HepG2 (cell line): Measurements from ENCODE around the gene TBC1D16. TPM values are rescaled to one million over a fixed set of nuclear protein-coding genes. Genes with fewer than 3 reads are reported as not detected.
A peak's percentile ranks its signal among the peaks of the same experiment; 100 is the strongest.

Experiments used
- ARID3A ChIP-seq: IDR thresholded peaks from 2 replicates; pipeline ENCODE4 v1.6.1; 2012; ENCODE audit warnings: low read depth, low read length, improper control_type of control experiment
- BHLHE40 ChIP-seq: IDR thresholded peaks from 2 replicates; pipeline ENCODE4 v1.6.1; 2011; ENCODE audit warnings: low read length, improper control_type of control experiment
- CBX1 ChIP-seq: IDR thresholded peaks from one replicate; pipeline ENCODE4 v1.6.1; 2016; ENCODE audit warnings: antibody characterized with exemption, low read depth
- DMTF1 ChIP-seq: sonication (generic); formaldehyde crosslinking; IDR thresholded peaks from 2 replicates; pipeline ENCODE4 v1.4.0; 2020; ENCODE audit warnings: mild to moderate bottlenecking, missing genetic modification reagents
- KDM1A ChIP-seq: IDR thresholded peaks from 2 replicates; pipeline ENCODE4 v1.6.1; 2016; ENCODE audit warnings: missing compliant biosample characterization
- KDM2A ChIP-seq: sonication (generic); formaldehyde crosslinking; IDR thresholded peaks from 2 replicates; pipeline ENCODE4 v1.4.0; 2020; ENCODE audit warnings: low read depth, missing genetic modification reagents, borderline replicate concordance
- MTERF4 ChIP-seq: sonication (generic); formaldehyde crosslinking; IDR thresholded peaks from 2 replicates; pipeline ENCODE4 v1.8.0; 2023; ENCODE audit warnings: mild to moderate bottlenecking, missing genetic modification reagents
- RNF219 ChIP-seq: sonication (generic); formaldehyde crosslinking; IDR thresholded peaks from 2 replicates; pipeline ENCODE4 v1.5.0; 2020; ENCODE audit warnings: mild to moderate bottlenecking, missing genetic modification reagents
- RXRB ChIP-seq: IDR thresholded peaks from 2 replicates; pipeline ENCODE4 v1.6.1; 2016; ENCODE audit warnings: borderline replicate concordance, missing genetic modification reagents, missing compliant biosample characterization
- THYN1 ChIP-seq: sonication (generic); formaldehyde crosslinking; IDR thresholded peaks from 2 replicates; pipeline ENCODE4 v1.8.1; 2023; ENCODE audit warnings: low read depth, mild to moderate bottlenecking, moderate library complexity, missing genetic modification reagents, borderline replicate concordance
- ZKSCAN1 ChIP-seq: fragments of 150-350 bp; IDR thresholded peaks from 2 replicates; pipeline ENCODE4 v1.6.1; 2014; ENCODE audit warnings: low read length
- ZMYM3 ChIP-seq: sonication (generic); formaldehyde crosslinking; IDR thresholded peaks from 2 replicates; pipeline ENCODE4 v1.5.1; 2020; ENCODE audit warnings: mild to moderate bottlenecking, missing genetic modification reagents
- ZNF225 ChIP-seq: sonication (generic); formaldehyde crosslinking; IDR thresholded peaks from 2 replicates; pipeline ENCODE4 v1.4.0; 2020; ENCODE audit warnings: mild to moderate bottlenecking, missing genetic modification reagents
- ZNF234 ChIP-seq: sonication (generic); formaldehyde crosslinking; conservative IDR thresholded peaks from 2 replicates; pipeline ENCODE4 v1.5.1; 2020; ENCODE audit warnings: mild to moderate bottlenecking, missing genetic modification reagents
- ZNF274 ChIP-seq: sonication (generic); formaldehyde crosslinking; IDR thresholded peaks from 2 replicates; pipeline ENCODE4 v1.5.1; 2020; ENCODE audit warnings: mild to moderate bottlenecking, missing genetic modification reagents
- ZNF3 ChIP-seq: IDR thresholded peaks from 2 replicates; pipeline ENCODE4 v1.7.0; 2017; ENCODE audit warnings: inconsistent platforms
- ZNF430 ChIP-seq: sonication (generic); formaldehyde crosslinking; IDR thresholded peaks from 2 replicates; pipeline ENCODE4 v1.9.0; 2021; ENCODE audit warnings: mild to moderate bottlenecking, missing genetic modification reagents
- ZNF503 ChIP-seq: sonication (generic); formaldehyde crosslinking; IDR thresholded peaks from 2 replicates; pipeline ENCODE4 v1.4.0; 2020; ENCODE audit warnings: missing genetic modification reagents
- ZNF512 ChIP-seq: sonication (generic); formaldehyde crosslinking; IDR thresholded peaks from 2 replicates; pipeline ENCODE4 v1.4.0; 2020; ENCODE audit warnings: mild to moderate bottlenecking, missing genetic modification reagents
- polyA plus RNA-seq, 8 experiments: library from polyadenylated mRNA; depleted of rRNA in 3 of 8; stranded (reverse) in 7 of 8; unstranded in 1 of 8; fragments of >200 nt; fragmentation: Illumina TruSeq in 4 of 8; extraction: Trizol in 4 of 8; gene quantifications; 2 replicates each; pipeline versions ENCODE4 v1.2.1 to v1.2.3, GENCODE V29; 2011 to 2016; ENCODE audit warnings: low read depth in 4 of 8, missing spikeins in 1 of 8, mixed read lengths in 1 of 8; ENCODE audit not compliant: insufficient read depth in 1 of 8
- total RNA-seq, 5 experiments: library from RNA; depleted of rRNA; stranded (reverse); fragments of >200 nt; fragmentation: Illumina TruSeq; extraction: Trizol; gene quantifications; 2 replicates each; pipeline ENCODE4 v1.2.3, GENCODE V29; 2016; ENCODE audit warnings: low read depth in 1 of 5

TBC1D16 gene
- total and polyA plus RNA-seq, 2 of the 13 experiments (the other 11 are each of a cell fraction or from before 2014, with no cell fraction given), result 14.9 to 24.9 TPM

- TF ChIP-seq RNF219 (CRISPR knock-in tag) (no peak), ZNF274 (CRISPR knock-in tag) (no peak), ZNF503 (CRISPR knock-in tag) (no peak), MTERF4 (CRISPR knock-in tag) (no peak), ZNF3 (CRISPR knock-in tag) (0 out of 2 replicates have a peak, but pooled peaks have one; percentile 35), ZKSCAN1 (no peak), ZNF430 (CRISPR knock-in tag) (no peak), ARID3A (no peak), ZMYM3 (CRISPR knock-in tag) (peak; percentile 72; the same call in 1 of the 2 replicates), ZNF512 (CRISPR knock-in tag) (no peak), ZNF234 (no peak), KDM2A (0 out of 2 replicates have a peak, but pooled peaks have one; percentile 13), KDM1A (CRISPR knock-in tag) (0 out of 2 replicates have a peak, but pooled peaks have one; percentile 45), THYN1 (CRISPR knock-in tag) (no peak), DMTF1 (CRISPR knock-in tag) (no peak), ZNF225 (no peak), CBX1 (no peak), RXRB (CRISPR knock-in tag) (no peak), BHLHE40 (no peak)
Observed at GRCh38 chr17:79953335-79953734, 82.3 kb downstream of the TBC1D16 start (continued).
